Measurements from ENCODE around the gene PRKN. TPM values are rescaled to one million over a fixed set of nuclear protein-coding genes. Genes with fewer than 3 reads are reported as not detected.

Gene PRKN
- total RNA-seq, 2 donors from 2014 or later: 3.3 to 4.8 TPM

GRCh38 chr6:161346717-161347116, 1380.8 kb downstream of the PRKN start:
- peaks cover 18% of the 10 kb centered on the region for H3K4me1 Mint-ChIP-seq
- Histone ChIP-seq H3K36me3 (ENCODE audit: control insufficient read depth, insufficient read depth, low read length) (no peaks in the 10 kb centered on the region), H3K4me3 (ENCODE audit: low read length) (no peak overlapping the region), H3K9me3 (ENCODE audit: control insufficient read depth, low read length) (no peaks in the 10 kb centered on the region), H3K27ac (ENCODE audit: low read depth, low read length) (no peak overlapping the region), H3K4me1 (ENCODE audit: control insufficient read depth, insufficient read depth, low read length) (peaks cover 7% of the 10 kb centered on the region), H3K27me3 (ENCODE audit: control insufficient read depth, insufficient read depth, low read length, poor library complexity, severe bottlenecking) (no peaks in the 10 kb centered on the region), H3K9ac (ENCODE audit: extremely low read depth, low read length, poor library complexity, severe bottlenecking) (no peak overlapping the region)
- no peak for DNase-seq
- no peaks in the 10 kb centered on the region for H3K9me3 Mint-ChIP-seq
- no peak overlapping the region for H3K4me3 Mint-ChIP-seq
- 93 to 100% methylated on average over 1 to 3 of the region's 3 CpGs for WGBS, 2 experiments (ENCODE audit: insufficient coverage in 1 of 2, insufficient read length in 1 of 2)
- no peak overlapping the region for H3K27ac Mint-ChIP-seq
- no peaks in the 10 kb centered on the region for H3K27me3 Mint-ChIP-seq (ENCODE audit: insufficient read depth)
- no peaks in the 10 kb centered on the region for H3K36me3 Mint-ChIP-seq (ENCODE audit: low read depth)
- TF ChIP-seq, protein P1, sequence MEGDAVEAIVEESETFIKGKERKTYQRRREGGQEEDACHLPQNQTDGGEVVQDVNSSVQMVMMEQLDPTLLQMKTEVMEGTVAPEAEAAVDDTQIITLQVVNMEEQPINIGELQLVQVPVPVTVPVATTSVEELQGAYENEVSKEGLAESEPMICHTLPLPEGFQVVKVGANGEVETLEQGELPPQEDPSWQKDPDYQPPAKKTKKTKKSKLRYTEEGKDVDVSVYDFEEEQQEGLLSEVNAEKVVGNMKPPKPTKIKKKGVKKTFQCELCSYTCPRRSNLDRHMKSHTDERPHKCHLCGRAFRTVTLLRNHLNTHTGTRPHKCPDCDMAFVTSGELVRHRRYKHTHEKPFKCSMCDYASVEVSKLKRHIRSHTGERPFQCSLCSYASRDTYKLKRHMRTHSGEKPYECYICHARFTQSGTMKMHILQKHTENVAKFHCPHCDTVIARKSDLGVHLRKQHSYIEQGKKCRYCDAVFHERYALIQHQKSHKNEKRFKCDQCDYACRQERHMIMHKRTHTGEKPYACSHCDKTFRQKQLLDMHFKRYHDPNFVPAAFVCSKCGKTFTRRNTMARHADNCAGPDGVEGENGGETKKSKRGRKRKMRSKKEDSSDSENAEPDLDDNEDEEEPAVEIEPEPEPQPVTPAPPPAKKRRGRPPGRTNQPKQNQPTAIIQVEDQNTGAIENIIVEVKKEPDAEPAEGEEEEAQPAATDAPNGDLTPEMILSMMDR (conservative IDR thresholded peaks at IDR 0.05): no peak

DNA sequence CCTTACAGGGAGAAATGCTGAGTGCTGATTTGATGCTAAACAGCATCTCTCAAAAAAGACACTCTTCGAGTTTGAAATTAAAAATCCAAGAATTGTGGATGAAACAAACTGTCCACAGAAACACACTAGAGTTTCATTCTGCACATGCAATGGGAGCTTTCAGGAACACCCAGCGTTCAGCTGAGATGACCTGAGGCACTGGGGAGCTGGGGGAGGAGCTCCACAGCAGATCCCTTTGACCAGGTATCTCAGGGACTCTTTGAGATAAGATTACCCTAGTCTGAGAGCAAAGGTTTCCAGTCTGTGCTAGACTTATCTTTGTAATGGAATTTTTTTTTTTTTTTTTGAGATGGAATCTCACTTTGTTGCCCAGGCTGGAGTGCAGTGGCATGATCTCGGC, 1382.9 kb downstream of the PRKN start:
- 85 to 100% methylated on average over 1 to 3 of the region's 3 CpGs for WGBS, 2 experiments (ENCODE audit: insufficient coverage in 1 of 2, insufficient read length in 1 of 2)
- Histone ChIP-seq H3K9me3 (ENCODE audit: control insufficient read depth, low read length) (no peaks in the 10 kb centered on the region), H3K4me3 (ENCODE audit: low read length) (peak overlapping the region; percentile 47), H3K4me1 (ENCODE audit: control insufficient read depth, insufficient read depth, low read length) (peaks cover 7% of the 10 kb centered on the region), H3K27ac (ENCODE audit: low read depth, low read length) (no peak overlapping the region), H3K27me3 (ENCODE audit: control insufficient read depth, insufficient read depth, low read length, poor library complexity, severe bottlenecking) (no peaks in the 10 kb centered on the region), H3K36me3 (ENCODE audit: control insufficient read depth, insufficient read depth, low read length) (no peaks in the 10 kb centered on the region), H3K9ac (ENCODE audit: extremely low read depth, low read length, poor library complexity, severe bottlenecking) (no peak overlapping the region)
- TF ChIP-seq, protein P1 (conservative IDR thresholded peaks at IDR 0.05): no peak
- no peak for DNase-seq
- Mint-ChIP-seq H3K27me3 (ENCODE audit: insufficient read depth) (no peaks in the 10 kb centered on the region), H3K36me3 (ENCODE audit: low read depth) (no peaks in the 10 kb centered on the region), H3K27ac (no peak overlapping the region), H3K4me3 (no peak overlapping the region), H3K4me1 (peaks cover 16% of the 10 kb centered on the region), H3K9me3 (peaks cover 4% of the 10 kb centered on the region)

DNA sequence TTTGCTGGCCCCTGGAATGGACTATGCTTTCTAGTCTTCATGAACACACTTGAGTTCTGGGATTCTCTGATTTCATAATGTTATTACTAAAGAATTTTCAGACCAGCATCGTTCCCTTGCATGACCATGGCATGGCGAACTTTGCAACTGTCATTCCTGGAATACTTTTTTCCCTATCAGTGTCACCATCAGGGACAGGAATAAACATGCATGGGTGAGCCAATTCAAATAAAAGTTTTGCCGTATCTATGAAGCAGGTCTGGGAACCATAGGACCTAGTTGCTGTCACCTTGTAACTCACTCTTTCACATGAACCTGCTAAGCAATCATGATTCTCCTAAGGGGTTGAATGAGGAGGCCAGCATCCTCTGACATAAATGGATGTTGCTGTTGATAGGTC, 1385.5 kb downstream of the PRKN start:
- 92 to 100% methylated on average over 3 of the region's 3 CpGs for WGBS, 2 experiments (ENCODE audit: insufficient coverage in 1 of 2, insufficient read length in 1 of 2)
- H3K4me1 ChIP-seq (ENCODE audit: control insufficient read depth, insufficient read depth, low read length): peaks cover 7% of the 10 kb centered on the region
- no peak overlapping the region for H3K4me3 ChIP-seq (ENCODE audit: low read length)
- Mint-ChIP-seq H3K36me3 (ENCODE audit: low read depth) (no peaks in the 10 kb centered on the region), H3K27ac (no peak overlapping the region), H3K27me3 (ENCODE audit: insufficient read depth) (no peaks in the 10 kb centered on the region), H3K4me3 (no peak overlapping the region), H3K4me1 (peaks cover 16% of the 10 kb centered on the region), H3K9me3 (peaks cover 11% of the 10 kb centered on the region)
- no peak overlapping the region for H3K27ac ChIP-seq (ENCODE audit: low read depth, low read length)
- H3K9me3 ChIP-seq (ENCODE audit: control insufficient read depth, low read length): peaks cover 1% of the 10 kb centered on the region
- H3K9ac ChIP-seq (ENCODE audit: extremely low read depth, low read length, poor library complexity, severe bottlenecking): no peak overlapping the region
- TF ChIP-seq, protein P1 (conservative IDR thresholded peaks at IDR 0.05): no peak
- no peaks in the 10 kb centered on the region for H3K27me3 ChIP-seq (ENCODE audit: control insufficient read depth, insufficient read depth, low read length, poor library complexity, severe bottlenecking)
- no peak for DNase-seq
- H3K36me3 ChIP-seq (ENCODE audit: control insufficient read depth, insufficient read depth, low read length): no peaks in the 10 kb centered on the region

Data from endodermal cell (in vitro differentiated cells).